Measurements from ENCODE around the gene LCE7A.

Gene LCE7A

DNA sequence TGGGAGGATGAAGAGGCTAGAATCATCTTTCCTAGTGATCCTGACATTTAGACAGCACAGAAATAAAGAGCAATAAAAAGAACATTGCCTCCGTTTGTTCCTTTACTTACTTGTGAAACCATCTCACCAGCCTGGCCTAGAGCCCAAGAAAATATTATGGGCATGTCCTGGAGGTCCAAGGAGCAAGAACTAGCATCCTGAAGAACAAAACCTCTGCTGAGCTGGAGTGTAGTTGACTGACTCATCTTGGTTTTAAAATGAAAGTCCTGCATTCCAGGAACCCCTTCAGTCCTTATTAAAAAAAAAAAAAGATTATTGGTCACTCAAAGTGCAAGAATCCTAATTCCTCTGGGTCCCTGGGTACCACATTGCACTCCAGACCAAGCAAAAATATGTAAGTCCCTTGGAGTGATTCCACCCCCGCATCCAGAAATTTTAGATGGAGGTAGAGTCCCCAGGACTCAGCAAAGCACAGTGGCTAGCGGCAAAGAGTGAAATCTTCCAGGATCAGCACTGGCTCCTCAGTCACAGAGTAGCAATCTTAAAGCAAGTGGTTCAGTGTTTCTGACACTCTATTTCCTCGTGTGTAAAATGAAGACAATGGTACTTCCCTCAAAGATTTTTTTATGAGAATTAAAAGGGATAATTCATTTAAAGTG, 25.3 kb downstream of the LCE7A start:
- no peak overlapping the region for H3K4me3 ChIP-seq (ENCODE audit: control insufficient read depth, low read depth, low read length)
- TF ChIP-seq, protein P1, sequence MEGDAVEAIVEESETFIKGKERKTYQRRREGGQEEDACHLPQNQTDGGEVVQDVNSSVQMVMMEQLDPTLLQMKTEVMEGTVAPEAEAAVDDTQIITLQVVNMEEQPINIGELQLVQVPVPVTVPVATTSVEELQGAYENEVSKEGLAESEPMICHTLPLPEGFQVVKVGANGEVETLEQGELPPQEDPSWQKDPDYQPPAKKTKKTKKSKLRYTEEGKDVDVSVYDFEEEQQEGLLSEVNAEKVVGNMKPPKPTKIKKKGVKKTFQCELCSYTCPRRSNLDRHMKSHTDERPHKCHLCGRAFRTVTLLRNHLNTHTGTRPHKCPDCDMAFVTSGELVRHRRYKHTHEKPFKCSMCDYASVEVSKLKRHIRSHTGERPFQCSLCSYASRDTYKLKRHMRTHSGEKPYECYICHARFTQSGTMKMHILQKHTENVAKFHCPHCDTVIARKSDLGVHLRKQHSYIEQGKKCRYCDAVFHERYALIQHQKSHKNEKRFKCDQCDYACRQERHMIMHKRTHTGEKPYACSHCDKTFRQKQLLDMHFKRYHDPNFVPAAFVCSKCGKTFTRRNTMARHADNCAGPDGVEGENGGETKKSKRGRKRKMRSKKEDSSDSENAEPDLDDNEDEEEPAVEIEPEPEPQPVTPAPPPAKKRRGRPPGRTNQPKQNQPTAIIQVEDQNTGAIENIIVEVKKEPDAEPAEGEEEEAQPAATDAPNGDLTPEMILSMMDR (IDR thresholded peaks at IDR 0.05; ENCODE audit: control insufficient read depth, insufficient read depth, low read depth, low read length, missing control alignments) = no peak
- DNase-seq (ENCODE audit: low read depth) = no peak

DNA sequence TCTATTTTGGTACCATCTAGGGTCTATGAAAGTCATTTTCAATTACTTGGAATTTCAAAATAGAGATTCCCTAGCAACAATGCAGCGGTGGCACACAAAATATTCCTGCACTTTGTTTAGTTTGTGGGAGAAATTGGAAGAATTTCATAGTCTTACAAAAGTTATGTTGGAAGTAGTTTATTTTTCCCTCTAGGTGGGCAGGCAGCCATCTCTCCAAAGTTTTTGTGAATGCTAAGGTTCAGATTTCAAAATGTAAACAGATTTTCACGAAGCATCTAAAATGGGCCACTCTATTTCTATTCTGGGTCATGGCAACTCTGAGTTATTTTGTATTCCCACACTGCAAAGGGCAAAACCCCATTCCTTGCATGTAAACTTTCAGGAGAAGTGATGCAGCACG, 26.3 kb downstream of the LCE7A start:
- no peak for DNase-seq (ENCODE audit: low read depth)
- H3K4me3 ChIP-seq (ENCODE audit: control insufficient read depth, low read depth, low read length) = no peak overlapping the region
- TF ChIP-seq, protein P1 (IDR thresholded peaks at IDR 0.05; ENCODE audit: control insufficient read depth, insufficient read depth, low read depth, low read length, missing control alignments) = no peak

DNA sequence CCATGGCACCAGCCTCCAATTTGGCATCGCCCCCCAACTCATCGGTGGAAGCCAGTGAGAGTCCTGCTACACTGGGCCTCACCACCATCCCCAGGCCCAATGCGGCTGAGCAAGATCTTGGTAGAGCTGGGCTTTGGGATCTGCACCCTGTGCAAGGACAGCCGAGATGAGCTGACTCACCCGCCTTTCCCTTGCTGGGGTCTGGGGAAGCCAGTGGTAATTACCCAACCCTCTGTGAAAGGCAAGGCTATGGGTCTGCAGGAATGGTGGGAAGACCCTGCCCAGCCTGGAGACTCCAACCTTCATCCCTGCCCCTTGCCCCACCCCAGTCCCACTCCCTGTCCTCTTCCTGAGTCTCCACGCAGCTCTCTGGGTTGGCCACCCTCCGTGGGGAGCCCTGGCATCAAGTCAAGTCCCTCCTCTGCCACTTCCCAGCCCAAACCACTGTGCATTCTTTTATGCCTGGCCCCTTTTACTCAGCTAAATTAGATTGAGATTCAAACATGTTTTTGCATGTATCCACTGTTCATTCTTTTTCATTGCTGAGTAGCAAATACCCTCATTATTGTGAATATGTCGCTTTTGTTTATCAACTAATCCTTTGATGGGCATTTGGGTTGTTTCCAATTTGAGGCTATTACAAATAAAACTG, 27.1 kb downstream of the LCE7A start:
- TF ChIP-seq, protein P1 (IDR thresholded peaks at IDR 0.05; ENCODE audit: control insufficient read depth, insufficient read depth, low read depth, low read length, missing control alignments) = no peak
- no peak for DNase-seq (ENCODE audit: low read depth)
- no peak overlapping the region for H3K4me3 ChIP-seq (ENCODE audit: control insufficient read depth, low read depth, low read length)

DNA sequence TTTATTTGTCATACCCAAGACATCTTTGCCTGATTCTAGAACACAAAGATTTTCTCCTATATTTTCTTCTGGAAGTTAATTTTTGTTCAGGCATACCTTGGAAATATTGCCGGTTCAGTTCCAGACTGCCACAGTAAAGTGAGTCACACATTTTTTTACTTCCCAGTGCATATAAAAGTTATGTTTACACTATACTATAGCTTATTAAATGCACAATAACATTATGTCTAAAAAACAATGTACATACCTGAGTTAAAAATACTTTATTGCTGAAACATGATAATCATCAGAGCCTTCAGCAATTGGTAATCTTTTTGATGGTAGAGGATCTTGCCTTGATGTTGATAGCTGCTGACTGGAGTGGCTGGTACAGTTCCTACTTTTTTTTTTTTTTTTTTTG, 28.3 kb downstream of the LCE7A start:
- H3K4me3 ChIP-seq (ENCODE audit: control insufficient read depth, low read depth, low read length) = no peak overlapping the region
- no peak for DNase-seq (ENCODE audit: low read depth)
- TF ChIP-seq, protein P1 (IDR thresholded peaks at IDR 0.05; ENCODE audit: control insufficient read depth, insufficient read depth, low read depth, low read length, missing control alignments) = no peak

DNA sequence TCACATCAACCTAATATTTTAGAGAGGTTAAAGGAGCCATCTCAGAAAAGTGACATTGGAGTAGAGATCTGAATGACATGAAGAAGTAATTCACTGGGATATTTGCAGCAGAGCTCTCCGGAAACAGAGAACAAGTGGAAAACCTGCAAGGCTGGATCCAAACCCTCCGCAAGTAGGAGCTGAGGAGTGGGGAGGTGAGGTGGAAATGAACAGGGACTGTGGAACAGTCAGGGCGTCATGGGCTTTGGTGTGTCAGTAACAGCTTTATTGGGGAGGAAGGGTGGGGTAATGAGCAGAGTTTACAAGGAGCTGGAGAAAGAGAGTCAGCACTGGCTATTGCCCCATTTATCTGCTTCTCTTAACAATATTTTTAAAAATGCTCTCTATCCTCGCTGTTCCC, 39.2 kb downstream of the LCE7A start:
- TF ChIP-seq, protein P1 (IDR thresholded peaks at IDR 0.05; ENCODE audit: control insufficient read depth, insufficient read depth, low read depth, low read length, missing control alignments) = no peak
- H3K4me3 ChIP-seq (ENCODE audit: control insufficient read depth, low read depth, low read length) = no peak overlapping the region
- no peak for DNase-seq (ENCODE audit: low read depth)

DNA sequence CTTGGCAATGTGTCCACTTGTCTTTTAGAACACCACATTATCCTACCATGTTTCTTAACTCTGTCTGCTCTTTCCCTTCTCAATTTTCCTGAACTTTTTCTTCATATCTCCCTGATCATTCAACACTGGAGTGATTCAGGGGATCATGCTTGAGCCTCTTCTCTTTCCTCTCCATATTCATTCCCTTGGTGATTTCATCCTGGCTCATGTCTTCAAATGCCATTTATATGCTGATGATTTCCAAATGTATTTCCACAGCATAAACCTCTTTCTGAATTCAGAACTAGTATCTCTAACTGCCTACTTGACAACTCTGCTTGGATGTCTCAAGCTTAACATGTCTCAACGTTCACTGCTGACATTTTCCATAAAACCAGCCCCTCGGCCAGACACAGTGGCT, 40.1 kb downstream of the LCE7A start:
- TF ChIP-seq, protein P1 (IDR thresholded peaks at IDR 0.05; ENCODE audit: control insufficient read depth, insufficient read depth, low read depth, low read length, missing control alignments) = no peak
- DNase-seq (ENCODE audit: low read depth) = no peak
- H3K4me3 ChIP-seq (ENCODE audit: control insufficient read depth, low read depth, low read length) = no peak overlapping the region

Measured in AG09309 (cell line).